Endothelial cell of umbilical vein (primary cell): ENCODE measurements around the gene TNRC6B. TPM values are rescaled to one million over a fixed set of nuclear protein-coding genes. Genes with fewer than 3 reads are reported as not detected.

Experiments used
- BruUV-seq: library from RNA; stranded (reverse); fragments of 400-500 nt; replicated peaks from 2 replicates; lab custom pipeline; 2021; lab: Mats Ljungman, UMichigan
- CTCF ChIA-PET: fragments of 300-600, 350-600 bp; sonication (Branson Sonifier 250); formaldehyde crosslinking; loops from one replicate; lab custom pipeline; 2021; ENCODE audit warnings: antibody characterized with exemption, inconsistent platforms; lab: Charles Lee
- POLR2A ChIA-PET: fragments of 300-600, 350-600 bp; sonication (Branson Sonifier 250); formaldehyde crosslinking; loops from one replicate; lab custom pipeline; 2021; ENCODE audit warnings: antibody characterized with exemption, inconsistent platforms; lab: Charles Lee
- DNase-seq: peaks from one replicate; pipeline ENCODE4 v3.0.0-alpha.2; 2011; ENCODE audit warnings: low read depth, low spot score
- FAIRE-seq: peaks from 2 replicates; lab custom pipeline; 2011; peaks lifted over from hg19 to GRCh38; lab: Jason Lieb, UNC
- H2AFZ ChIP-seq: 2 replicates; pipeline ENCODE4 v1.6.0; 2012; ENCODE audit warnings: low read depth, low read length, control low read depth, inconsistent platforms
- H3K27ac ChIP-seq: 2 replicates; pipeline ENCODE4 v1.5.1; 2011; ENCODE audit warnings: low read depth, mild to moderate bottlenecking, control low read depth, low read length, moderate library complexity; ENCODE audit not compliant: insufficient read depth
- H3K27me3 ChIP-seq, 2 experiments: 2 replicates each; pipeline versions ENCODE4 v1.6.0 to v1.6.1; 2011; ENCODE audit warnings: low read length in 2 of 2, mixed read lengths in 1 of 2; ENCODE audit not compliant: control insufficient read depth in 2 of 2, insufficient read depth in 2 of 2
- H3K36me3 ChIP-seq, 2 experiments: 2 replicates in 1 of 2; 3 replicates in 1 of 2; pipeline ENCODE4 v1.5.1; 2011; ENCODE audit warnings: low read length in 2 of 2, mild to moderate bottlenecking in 1 of 2, moderate library complexity in 1 of 2; ENCODE audit not compliant: control insufficient read depth in 2 of 2, insufficient read depth in 2 of 2; ENCODE audit errors: extremely low read depth in 1 of 2
- H3K4me1 ChIP-seq: 3 replicates; pipeline ENCODE4 v1.5.1; 2011; ENCODE audit warnings: mild to moderate bottlenecking, low read length; ENCODE audit not compliant: control insufficient read depth, insufficient read depth; ENCODE audit errors: extremely low read depth
- H3K4me2 ChIP-seq: 2 replicates; pipeline ENCODE4 v1.6.1; 2011; ENCODE audit warnings: low read length, control low read depth, mixed read lengths; ENCODE audit not compliant: insufficient read depth
- H3K4me3 ChIP-seq, 3 experiments: fragments of 200-600 bp in 1 of 3; sonication (generic), shearing (Covaris generic) in 1 of 3; replicated peaks in 1 of 3; 2 replicates each; pipeline ENCODE4 v1.5.1; 2011 to 2016; ENCODE audit warnings: control low read depth in 3 of 3, low read length in 3 of 3, mild to moderate bottlenecking in 2 of 3, inconsistent platforms in 1 of 3, low read depth in 1 of 3, moderate library complexity in 1 of 3; ENCODE audit not compliant: insufficient read depth in 1 of 3
- H3K79me2 ChIP-seq: 2 replicates; pipeline ENCODE4 v1.6.0; 2012; ENCODE audit warnings: low read length, inconsistent platforms; ENCODE audit not compliant: control insufficient read depth, insufficient read depth
- H3K9ac ChIP-seq: replicated peaks from 2 replicates; pipeline ENCODE3; 2011; ENCODE audit warnings: low read length, control low read depth; ENCODE audit not compliant: insufficient read depth; ENCODE audit errors: extremely low read depth
- H3K9me1 ChIP-seq: replicated peaks from 3 replicates; pipeline ENCODE4 v1.6.0; 2011; ENCODE audit warnings: mild to moderate bottlenecking, low read length; ENCODE audit not compliant: control insufficient read depth, insufficient read depth; ENCODE audit errors: extremely low read depth
- H3K9me3 ChIP-seq: replicated peaks from 2 replicates; pipeline ENCODE4 v1.5.1; 2012; ENCODE audit warnings: low read length, inconsistent platforms; ENCODE audit not compliant: control insufficient read depth, insufficient read depth
- H4K20me1 ChIP-seq: replicated peaks from 2 replicates; pipeline ENCODE3; 2011; ENCODE audit warnings: mild to moderate bottlenecking, low read length; ENCODE audit not compliant: control insufficient read depth, insufficient read depth; ENCODE audit errors: extremely low read depth
- CTCF ChIP-seq, 2 donors: IDR thresholded peaks; 1 replicate in 1 of 2; 2 replicates in 1 of 2; pipeline ENCODE4 v1.5.1; 2011; ENCODE audit warnings: low read length in 2 of 2, mild to moderate bottlenecking in 2 of 2, moderate library complexity in 2 of 2, control low read depth in 1 of 2, inconsistent platforms in 1 of 2, low read depth in 1 of 2; ENCODE audit not compliant: insufficient read depth in 1 of 2; ENCODE audit errors: extremely low read depth in 1 of 2
- EZH2 ChIP-seq: IDR thresholded peaks from 2 replicates; pipeline ENCODE4 v1.6.1; 2012; ENCODE audit warnings: borderline replicate concordance, low read depth, mild to moderate bottlenecking, moderate library complexity, low read length, inconsistent platforms; ENCODE audit not compliant: severe bottlenecking
- FOS ChIP-seq: IDR thresholded peaks from 2 replicates; pipeline ENCODE4 v1.6.1; 2011; ENCODE audit warnings: mild to moderate bottlenecking, low read length, moderate library complexity, borderline replicate concordance; ENCODE audit not compliant: insufficient read depth
- JUN ChIP-seq: IDR thresholded peaks from 2 replicates; pipeline ENCODE4 v1.6.1; 2011; ENCODE audit warnings: borderline replicate concordance, low read depth; ENCODE audit not compliant: insufficient read length, insufficient read depth
- MYC ChIP-seq: IDR thresholded peaks from one replicate; pipeline ENCODE4 v1.6.1; 2011; ENCODE audit warnings: mild to moderate bottlenecking, low read depth, low read length
- POLR2AphosphoS5 ChIP-seq: IDR thresholded peaks from 2 replicates; pipeline ENCODE4 v1.6.1; 2012; ENCODE audit warnings: low read depth, mild to moderate bottlenecking, control low read depth, low read length, moderate library complexity; ENCODE audit not compliant: insufficient read depth
- dilution Hi-C: fragments of 300-500 bp; cut with MboI; formaldehyde crosslinking; loops from one replicate; pipeline ENCODE4 v1.15.0; 2019; ENCODE audit warnings: low sequenced_read_pairs; ENCODE audit not compliant: extremely low pct_ligation_motif_present
- intact Hi-C: fragments of 100-400 bp; cut with micrococcal nuclease; formaldehyde crosslinking; loops from one replicate; pipeline ENCODE4 v1.10.0; 2022
- polyA plus RNA-seq, 4 experiments: library from polyadenylated mRNA; depleted of rRNA in 3 of 4; stranded (reverse) in 3 of 4; unstranded in 1 of 4; fragments of >200 nt; gene quantifications; 2 replicates each; pipeline versions ENCODE4 v1.2.1 to v1.2.3, GENCODE V29; 2011 to 2012; ENCODE audit warnings: missing spikeins in 1 of 4
- total RNA-seq: library from RNA; stranded (reverse); gene quantifications from 2 replicates; pipeline ENCODE4 v1.2.3, GENCODE V29; 2021

The TNRC6B gene
- total and polyA plus RNA-seq, 2 donors (not counting 3 experiments of a cell fraction or from before 2014, with no cell fraction given) = 10.6 to 37.2 TPM

GRCh38 chr22:40326905-40327735, 149.4 kb downstream of the TNRC6B start:
- no peak overlapping the region for H3K9ac ChIP-seq
- dilution Hi-C loops (no loop called here), intact Hi-C loops (loop anchor here (5.0 kb wide), 1 partner anchor 150 kb away; the partner anchor contains the start of gene TNRC6B)
- DNase-seq = peak; percentile 75
- BruUV-seq = TSS peak; percentile 43
- no peaks in the 10 kb centered on the region for H3K9me1 ChIP-seq
- ChIA-PET POLR2A (interaction anchor here (0.6 to 2.3 kb wide), 2 partner anchors 150 to 277 kb away, joined by 3 to 6 read pairs; partner anchors contain the start of gene TNRC6B), CTCF (interaction anchor here (1.0 to 2.7 kb wide), 4 partner anchors 10 to 287 kb away, joined by 3 to 16 read pairs (median 4); no protein-coding TSS in a partner anchor)
- peak overlapping the region; percentile 54 for H3K27ac ChIP-seq
- no peaks in the 10 kb centered on the region for H3K27me3 ChIP-seq
- no peaks in the 10 kb centered on the region for H4K20me1 ChIP-seq
- H3K4me2 ChIP-seq = peak overlapping the region; percentile 65
- H3K79me2 ChIP-seq = no peaks in the 10 kb centered on the region
- no peak overlapping the region for H3K4me3 ChIP-seq
- FAIRE-seq = peak; percentile 82
- peaks cover 19% of the 10 kb centered on the region for H3K4me1 ChIP-seq
- TF ChIP-seq JUN (no peak), EZH2 (no peak), FOS (no peak), MYC (no peak), POLR2AphosphoS5 (no peak), CTCF (IDR thresholded peaks at IDR 0.05; ENCODE audit: extremely low read depth in 1 of 2, insufficient read depth in 1 of 2, low read depth in 1 of 2, low read length in 2 of 2) (no peak)
- peaks cover 8 to 10% of the 10 kb centered on the region in 2 experiments for H3K36me3 ChIP-seq
- no peaks in the 10 kb centered on the region for H3K9me3 ChIP-seq
- peak overlapping the region; percentile 28 for H2AFZ ChIP-seq
